ENCODE results near the gene FRMD4A.

Gene FRMD4A

DNA sequence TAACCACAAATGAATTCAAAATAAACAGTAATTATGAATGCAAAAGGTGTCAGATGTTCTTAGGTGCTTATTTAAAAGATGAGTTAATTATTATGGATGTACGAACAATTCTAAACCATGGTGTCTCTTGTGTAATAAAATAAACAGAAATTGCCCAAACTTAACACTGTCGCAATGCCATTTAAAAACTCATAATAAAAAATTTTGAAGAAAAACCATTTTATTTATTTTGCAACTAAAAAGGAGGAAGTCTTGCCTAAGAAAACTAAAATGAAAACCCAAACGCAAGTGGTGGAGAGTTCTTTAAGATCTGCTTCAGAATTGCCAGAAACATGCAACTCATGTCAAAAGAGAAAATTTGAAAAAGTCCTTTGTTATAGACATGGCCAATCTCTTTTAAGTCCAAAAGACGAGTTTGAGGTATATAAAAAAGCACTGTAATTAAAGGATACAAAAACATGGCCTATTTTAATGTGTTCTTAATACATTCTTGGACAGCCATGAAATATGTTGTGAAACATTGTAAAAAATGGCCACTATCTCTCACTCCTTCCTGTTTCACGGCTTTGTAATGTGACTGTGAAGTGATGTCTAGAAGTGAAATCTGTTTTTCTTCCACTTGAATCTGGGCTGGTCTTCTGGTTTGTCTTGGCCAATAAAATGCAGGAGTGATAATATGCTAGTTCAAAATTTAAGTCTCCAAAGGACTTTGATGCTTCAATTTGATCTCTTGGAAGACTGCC lies 421.0 kb downstream of the FRMD4A start:
- Histone ChIP-seq H3K9me3 (ENCODE audit: insufficient read depth, low read length) (no peaks in the 10 kb centered on the region), H3K79me2 (ENCODE audit: insufficient read depth, low read length) (no peaks in the 10 kb centered on the region), H3K9ac (ENCODE audit: low read length) (no peak overlapping the region), H3K9me2 (replicated peaks; ENCODE audit: insufficient read depth, low read length) (no peaks in the 10 kb centered on the region), H4K20me1 (ENCODE audit: low read depth, low read length) (no peaks in the 10 kb centered on the region), H3K27me3 (ENCODE audit: low read length) (no peaks in the 10 kb centered on the region), H2AFZ (ENCODE audit: low read depth, low read length, severe bottlenecking) (no peak overlapping the region), H3F3A (ENCODE audit: insufficient read depth) (no peaks in the 10 kb centered on the region), H3K4me3 (ENCODE audit: insufficient read depth, low read length, poor library complexity, severe bottlenecking) (no peak overlapping the region), H3K36me3 (ENCODE audit: low read length) (no peaks in the 10 kb centered on the region), H3K4me2 (ENCODE audit: low read depth, low read length, poor library complexity, severe bottlenecking) (no peak overlapping the region), H3K27ac (ENCODE audit: low read depth, low read length) (no peak overlapping the region)
- no peak for TF ChIP-seq EZH2phosphoT487 (conservative IDR thresholded peaks at IDR 0.05; ENCODE audit: low read length)
- TF ChIP-seq, protein P1, sequence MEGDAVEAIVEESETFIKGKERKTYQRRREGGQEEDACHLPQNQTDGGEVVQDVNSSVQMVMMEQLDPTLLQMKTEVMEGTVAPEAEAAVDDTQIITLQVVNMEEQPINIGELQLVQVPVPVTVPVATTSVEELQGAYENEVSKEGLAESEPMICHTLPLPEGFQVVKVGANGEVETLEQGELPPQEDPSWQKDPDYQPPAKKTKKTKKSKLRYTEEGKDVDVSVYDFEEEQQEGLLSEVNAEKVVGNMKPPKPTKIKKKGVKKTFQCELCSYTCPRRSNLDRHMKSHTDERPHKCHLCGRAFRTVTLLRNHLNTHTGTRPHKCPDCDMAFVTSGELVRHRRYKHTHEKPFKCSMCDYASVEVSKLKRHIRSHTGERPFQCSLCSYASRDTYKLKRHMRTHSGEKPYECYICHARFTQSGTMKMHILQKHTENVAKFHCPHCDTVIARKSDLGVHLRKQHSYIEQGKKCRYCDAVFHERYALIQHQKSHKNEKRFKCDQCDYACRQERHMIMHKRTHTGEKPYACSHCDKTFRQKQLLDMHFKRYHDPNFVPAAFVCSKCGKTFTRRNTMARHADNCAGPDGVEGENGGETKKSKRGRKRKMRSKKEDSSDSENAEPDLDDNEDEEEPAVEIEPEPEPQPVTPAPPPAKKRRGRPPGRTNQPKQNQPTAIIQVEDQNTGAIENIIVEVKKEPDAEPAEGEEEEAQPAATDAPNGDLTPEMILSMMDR (IDR thresholded peaks at IDR 0.05; ENCODE audit: insufficient read depth, low read length, poor library complexity, severe bottlenecking) = no peak

DNA sequence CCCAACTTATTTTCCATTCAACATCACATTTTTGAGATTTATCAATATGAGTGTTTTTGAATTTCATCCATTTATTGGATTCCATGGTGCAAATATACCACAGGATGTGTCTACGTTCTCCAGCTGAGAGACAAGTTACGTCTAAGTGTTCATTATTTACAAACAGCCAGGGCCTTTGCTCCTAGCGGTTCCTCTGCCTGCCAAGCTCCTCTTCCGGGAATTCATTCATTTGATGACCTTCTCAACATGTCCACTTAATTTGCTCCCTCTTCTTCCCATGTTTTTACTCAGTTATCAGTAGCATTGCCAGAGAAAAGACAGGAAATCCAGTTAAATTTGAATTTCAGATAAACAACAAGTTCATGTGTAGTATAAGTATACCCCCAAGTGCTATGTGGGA lies 422.2 kb downstream of the FRMD4A start:
- no peaks in the 10 kb centered on the region for H3F3A ChIP-seq (ENCODE audit: insufficient read depth)
- no peaks in the 10 kb centered on the region for H3K9me3 ChIP-seq (ENCODE audit: insufficient read depth, low read length)
- H3K36me3 ChIP-seq (ENCODE audit: low read length) = no peaks in the 10 kb centered on the region
- H3K27ac ChIP-seq (ENCODE audit: low read depth, low read length) = no peak overlapping the region
- no peak overlapping the region for H2AFZ ChIP-seq (ENCODE audit: low read depth, low read length, severe bottlenecking)
- H4K20me1 ChIP-seq (ENCODE audit: low read depth, low read length) = no peaks in the 10 kb centered on the region
- no peak overlapping the region for H3K4me2 ChIP-seq (ENCODE audit: low read depth, low read length, poor library complexity, severe bottlenecking)
- no peaks in the 10 kb centered on the region for H3K27me3 ChIP-seq (ENCODE audit: low read length)
- H3K4me3 ChIP-seq (ENCODE audit: insufficient read depth, low read length, poor library complexity, severe bottlenecking) = no peak overlapping the region
- H3K9me2 ChIP-seq (replicated peaks; ENCODE audit: insufficient read depth, low read length) = no peaks in the 10 kb centered on the region
- no peak overlapping the region for H3K9ac ChIP-seq (ENCODE audit: low read length)
- TF ChIP-seq EZH2phosphoT487 (conservative IDR thresholded peaks at IDR 0.05; ENCODE audit: low read length) = no peak
- TF ChIP-seq, protein P1 (IDR thresholded peaks at IDR 0.05; ENCODE audit: insufficient read depth, low read length, poor library complexity, severe bottlenecking) = no peak
- H3K79me2 ChIP-seq (ENCODE audit: insufficient read depth, low read length) = no peaks in the 10 kb centered on the region

DNA sequence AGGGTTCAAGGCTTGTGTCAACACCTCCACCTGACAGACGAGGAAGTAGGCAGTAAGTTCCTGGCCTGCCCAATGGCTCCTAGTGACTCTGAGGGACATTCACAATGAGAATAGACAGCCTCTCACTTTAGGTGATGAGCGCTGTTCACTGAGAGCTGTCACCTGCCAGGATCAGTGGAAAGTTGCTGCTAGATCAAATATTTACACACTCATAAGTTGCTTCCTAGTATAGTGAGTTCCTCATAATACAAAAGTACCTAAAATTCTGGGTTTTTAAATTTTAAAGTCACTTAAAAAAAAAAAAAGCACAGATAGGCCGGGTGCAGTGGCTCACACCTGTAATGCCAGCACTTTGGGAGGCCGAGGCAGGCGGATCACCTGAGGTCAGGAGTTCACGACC lies 423.2 kb downstream of the FRMD4A start:
- TF ChIP-seq, protein P1 (IDR thresholded peaks at IDR 0.05; ENCODE audit: insufficient read depth, low read length, poor library complexity, severe bottlenecking) = no peak
- TF ChIP-seq EZH2phosphoT487 (conservative IDR thresholded peaks at IDR 0.05; ENCODE audit: low read length) = no peak
- H3K36me3 ChIP-seq (ENCODE audit: low read length) = no peaks in the 10 kb centered on the region
- no peaks in the 10 kb centered on the region for H3K9me2 ChIP-seq (replicated peaks; ENCODE audit: insufficient read depth, low read length)
- no peaks in the 10 kb centered on the region for H3K79me2 ChIP-seq (ENCODE audit: insufficient read depth, low read length)
- no peaks in the 10 kb centered on the region for H3K27me3 ChIP-seq (ENCODE audit: low read length)
- no peak overlapping the region for H3K27ac ChIP-seq (ENCODE audit: low read depth, low read length)
- H3K4me3 ChIP-seq (ENCODE audit: insufficient read depth, low read length, poor library complexity, severe bottlenecking) = no peak overlapping the region
- H3K4me2 ChIP-seq (ENCODE audit: low read depth, low read length, poor library complexity, severe bottlenecking) = no peak overlapping the region
- no peak overlapping the region for H2AFZ ChIP-seq (ENCODE audit: low read depth, low read length, severe bottlenecking)
- no peaks in the 10 kb centered on the region for H3K9me3 ChIP-seq (ENCODE audit: insufficient read depth, low read length)
- H4K20me1 ChIP-seq (ENCODE audit: low read depth, low read length) = no peaks in the 10 kb centered on the region
- no peak overlapping the region for H3K9ac ChIP-seq (ENCODE audit: low read length)
- H3F3A ChIP-seq (ENCODE audit: insufficient read depth) = no peaks in the 10 kb centered on the region

All from SU-DHL-6 (cell line).